MM.1S (cell line): ENCODE data around the gene PRSS3.
"Not testable (repeated sequence)": the region's sequence is repeated elsewhere in the genome, so short reads cannot be mapped to it uniquely, and the experiment has no call there.

ENCODE experiments used
- DNase-seq: peaks from one replicate; pipeline ENCODE4 v3.0.0-alpha.2; 2015
- H2AFZ ChIP-seq: fragments of 300-600 bp; sonication (generic); 2 replicates; pipeline ENCODE4 v1.6.0; 2016; ENCODE audit warnings: antibody characterized with exemption, low read length
- H3F3A ChIP-seq: fragments of 300-600 bp; sonication (generic); 2 replicates; pipeline ENCODE4 v1.6.1; 2016; ENCODE audit warnings: mild to moderate bottlenecking, antibody characterized with exemption, low read length, moderate library complexity, mixed read lengths; ENCODE audit not compliant: insufficient read depth
- H3K27ac ChIP-seq: fragments of 300-600 bp; sonication (generic); 2 replicates; pipeline ENCODE4 v1.5.1; 2016; ENCODE audit warnings: mild to moderate bottlenecking, low read length
- H3K27me3 ChIP-seq: fragments of 300-600 bp; sonication (generic); replicated peaks from 2 replicates; pipeline ENCODE4 v1.6.0; 2016; ENCODE audit warnings: low read length; ENCODE audit not compliant: insufficient read depth
- H3K36me3 ChIP-seq: fragments of 300-600 bp; sonication (generic); replicated peaks from 2 replicates; pipeline ENCODE4 v1.6.1; 2016; ENCODE audit warnings: mild to moderate bottlenecking, low read length, mixed read lengths; ENCODE audit not compliant: insufficient read depth
- H3K4me1 ChIP-seq: fragments of 300-600 bp; sonication (generic); 2 replicates; pipeline ENCODE4 v1.6.1; 2016; ENCODE audit warnings: low read length, mixed read lengths
- H3K4me2 ChIP-seq: fragments of 300-600 bp; sonication (generic); 2 replicates; pipeline ENCODE4 v1.6.0; 2016; ENCODE audit warnings: low read depth, low read length
- H3K4me3 ChIP-seq: fragments of 300-600 bp; sonication (generic); 2 replicates; pipeline ENCODE4 v1.5.1; 2016; ENCODE audit warnings: low read length, mixed read lengths
- H3K79me2 ChIP-seq: fragments of 300-600 bp; sonication (generic); 2 replicates; pipeline ENCODE4 v1.6.1; 2016; ENCODE audit warnings: mixed run types, low read length, mixed read lengths
- H3K9ac ChIP-seq: fragments of 300-600 bp; sonication (generic); 2 replicates; pipeline ENCODE4 v1.6.1; 2016; ENCODE audit warnings: low read length, mixed read lengths
- H3K9me2 ChIP-seq: fragments of 300-600 bp; sonication (generic); replicated peaks from 2 replicates; pipeline ENCODE4 v1.6.1; 2016; ENCODE audit warnings: mild to moderate bottlenecking, low read length, mixed read lengths; ENCODE audit not compliant: insufficient read depth
- H3K9me3 ChIP-seq: fragments of 300-600 bp; sonication (generic); replicated peaks from 2 replicates; pipeline ENCODE4 v1.6.1; 2016; ENCODE audit warnings: mild to moderate bottlenecking, low read length, mixed read lengths; ENCODE audit not compliant: insufficient read depth
- H4K20me1 ChIP-seq: fragments of 300-600 bp; sonication (generic); 2 replicates; pipeline ENCODE4 v1.6.1; 2016; ENCODE audit warnings: mild to moderate bottlenecking, low read length, moderate library complexity, mixed read lengths; ENCODE audit not compliant: insufficient read depth
- EZH2 ChIP-seq: fragments of 300-600 bp; sonication (generic); optimal IDR thresholded peaks from 2 replicates; pipeline ENCODE3; 2017; ENCODE audit warnings: low read depth, mild to moderate bottlenecking, antibody characterized with exemption, low read length, mixed read lengths
- EZH2phosphoT487 ChIP-seq: fragments of 300-600 bp; sonication (generic); IDR thresholded peaks from 2 replicates; pipeline ENCODE4 v1.6.1; 2018; ENCODE audit warnings: antibody characterized with exemption, low read length
- TF ChIP-seq, protein P1 (sequence below): fragments of 300-600 bp; sonication (generic); IDR thresholded peaks from 2 replicates; pipeline ENCODE4 v1.5.1; 2016; ENCODE audit warnings: antibody characterized with exemption, low read length, mixed read lengths

PRSS3 gene

DNA sequence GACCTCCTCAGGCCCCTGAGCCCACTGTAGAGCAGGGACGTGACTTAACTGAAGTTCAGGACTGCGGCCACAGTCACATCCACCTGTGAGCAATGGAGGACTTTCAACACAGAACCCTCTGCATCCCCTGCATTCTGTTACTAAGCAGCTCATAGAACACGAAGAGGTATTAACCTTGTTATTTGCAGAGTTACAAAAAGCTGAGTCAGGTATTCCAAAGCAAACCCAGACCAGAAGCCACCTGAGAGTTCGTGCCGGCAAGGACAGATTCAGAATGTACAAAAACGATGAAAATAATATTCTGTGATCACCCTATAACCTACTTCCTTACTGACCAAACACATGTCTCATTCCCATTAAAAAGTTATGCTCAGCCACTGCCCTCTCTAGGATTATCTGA, 33.0 kb upstream of the PRSS3 start:
- Histone ChIP-seq H3K27ac (no peak overlapping the region), H3K36me3 (no peaks in the 10 kb centered on the region), H3K79me2 (no peaks in the 10 kb centered on the region), H3K27me3 (no peaks in the 10 kb centered on the region), H3K4me2 (no peak overlapping the region), H3K9me3 (no peaks in the 10 kb centered on the region), H4K20me1 (no peaks in the 10 kb centered on the region), H2AFZ (no peak overlapping the region), H3K4me1 (no peaks in the 10 kb centered on the region), H3K4me3 (no peak overlapping the region), H3K9ac (no peak overlapping the region), H3K9me2 (no peaks in the 10 kb centered on the region), H3F3A (no peaks in the 10 kb centered on the region)
- TF ChIP-seq EZH2phosphoT487 (no peak), EZH2 (no peak)
- TF ChIP-seq, protein P1, sequence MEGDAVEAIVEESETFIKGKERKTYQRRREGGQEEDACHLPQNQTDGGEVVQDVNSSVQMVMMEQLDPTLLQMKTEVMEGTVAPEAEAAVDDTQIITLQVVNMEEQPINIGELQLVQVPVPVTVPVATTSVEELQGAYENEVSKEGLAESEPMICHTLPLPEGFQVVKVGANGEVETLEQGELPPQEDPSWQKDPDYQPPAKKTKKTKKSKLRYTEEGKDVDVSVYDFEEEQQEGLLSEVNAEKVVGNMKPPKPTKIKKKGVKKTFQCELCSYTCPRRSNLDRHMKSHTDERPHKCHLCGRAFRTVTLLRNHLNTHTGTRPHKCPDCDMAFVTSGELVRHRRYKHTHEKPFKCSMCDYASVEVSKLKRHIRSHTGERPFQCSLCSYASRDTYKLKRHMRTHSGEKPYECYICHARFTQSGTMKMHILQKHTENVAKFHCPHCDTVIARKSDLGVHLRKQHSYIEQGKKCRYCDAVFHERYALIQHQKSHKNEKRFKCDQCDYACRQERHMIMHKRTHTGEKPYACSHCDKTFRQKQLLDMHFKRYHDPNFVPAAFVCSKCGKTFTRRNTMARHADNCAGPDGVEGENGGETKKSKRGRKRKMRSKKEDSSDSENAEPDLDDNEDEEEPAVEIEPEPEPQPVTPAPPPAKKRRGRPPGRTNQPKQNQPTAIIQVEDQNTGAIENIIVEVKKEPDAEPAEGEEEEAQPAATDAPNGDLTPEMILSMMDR = no peak
- DNase-seq = no peak

DNA sequence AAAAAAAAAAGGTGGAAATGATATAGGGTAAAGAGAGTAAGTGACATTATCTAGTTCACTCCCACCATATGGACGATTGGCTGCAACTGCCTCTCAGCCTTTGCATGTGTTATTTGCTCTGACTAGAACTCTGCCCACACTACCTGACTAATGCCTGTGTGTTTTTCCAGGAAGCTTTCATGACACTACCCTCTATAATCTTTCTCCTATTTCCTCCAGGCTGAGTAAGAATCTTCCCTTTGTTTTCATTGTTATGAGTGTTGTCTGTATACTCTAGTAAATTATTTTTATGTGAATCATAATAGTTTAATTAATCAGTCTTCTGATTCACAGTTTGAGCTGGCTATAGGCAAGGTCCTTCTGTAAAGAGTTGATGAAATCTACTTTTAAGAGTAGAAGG, 31.7 kb upstream of the PRSS3 start:
- not testable (repeated sequence) for DNase-seq, H3K27ac ChIP-seq, H3K9me2 ChIP-seq, H3K4me2 ChIP-seq, H3K9ac ChIP-seq, H3K4me1 ChIP-seq, H4K20me1 ChIP-seq, H3K27me3 ChIP-seq, H2AFZ ChIP-seq, H3K36me3 ChIP-seq, H3K4me3 ChIP-seq, H3K9me3 ChIP-seq, H3K79me2 ChIP-seq, H3F3A ChIP-seq

DNA sequence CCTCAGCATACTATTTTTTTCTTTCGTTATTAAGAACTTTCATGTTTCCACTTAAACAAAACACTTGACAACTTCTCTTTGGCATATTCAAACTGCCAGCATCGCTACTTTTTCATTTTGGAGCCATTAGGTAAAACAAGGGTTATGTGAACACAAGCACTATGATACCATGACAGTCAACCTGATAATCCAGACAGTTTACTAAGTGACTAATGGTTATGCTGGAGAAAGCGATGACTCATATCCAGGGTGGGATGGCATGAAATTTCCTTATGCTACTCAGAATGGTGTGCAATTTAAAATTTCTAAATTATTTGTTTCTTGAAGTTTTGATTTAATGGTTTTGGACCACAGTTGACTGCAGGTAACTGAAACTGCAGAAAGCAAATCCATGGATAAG, 29.9 kb upstream of the PRSS3 start:
- H3K4me2 ChIP-seq = no peak overlapping the region
- H3F3A ChIP-seq = no peaks in the 10 kb centered on the region
- H2AFZ ChIP-seq = no peak overlapping the region
- no peaks in the 10 kb centered on the region for H3K9me2 ChIP-seq
- TF ChIP-seq EZH2phosphoT487 = no peak
- TF ChIP-seq, protein P1 = no peak
- TF ChIP-seq EZH2 = no peak
- no peak overlapping the region for H3K27ac ChIP-seq
- H3K27me3 ChIP-seq = no peaks in the 10 kb centered on the region
- no peaks in the 10 kb centered on the region for H3K9me3 ChIP-seq
- H3K9ac ChIP-seq = no peak overlapping the region
- H3K4me3 ChIP-seq = no peak overlapping the region
- no peaks in the 10 kb centered on the region for H3K4me1 ChIP-seq
- H3K36me3 ChIP-seq = no peaks in the 10 kb centered on the region
- H3K79me2 ChIP-seq = no peaks in the 10 kb centered on the region
- no peak for DNase-seq
- H4K20me1 ChIP-seq = no peaks in the 10 kb centered on the region

DNA sequence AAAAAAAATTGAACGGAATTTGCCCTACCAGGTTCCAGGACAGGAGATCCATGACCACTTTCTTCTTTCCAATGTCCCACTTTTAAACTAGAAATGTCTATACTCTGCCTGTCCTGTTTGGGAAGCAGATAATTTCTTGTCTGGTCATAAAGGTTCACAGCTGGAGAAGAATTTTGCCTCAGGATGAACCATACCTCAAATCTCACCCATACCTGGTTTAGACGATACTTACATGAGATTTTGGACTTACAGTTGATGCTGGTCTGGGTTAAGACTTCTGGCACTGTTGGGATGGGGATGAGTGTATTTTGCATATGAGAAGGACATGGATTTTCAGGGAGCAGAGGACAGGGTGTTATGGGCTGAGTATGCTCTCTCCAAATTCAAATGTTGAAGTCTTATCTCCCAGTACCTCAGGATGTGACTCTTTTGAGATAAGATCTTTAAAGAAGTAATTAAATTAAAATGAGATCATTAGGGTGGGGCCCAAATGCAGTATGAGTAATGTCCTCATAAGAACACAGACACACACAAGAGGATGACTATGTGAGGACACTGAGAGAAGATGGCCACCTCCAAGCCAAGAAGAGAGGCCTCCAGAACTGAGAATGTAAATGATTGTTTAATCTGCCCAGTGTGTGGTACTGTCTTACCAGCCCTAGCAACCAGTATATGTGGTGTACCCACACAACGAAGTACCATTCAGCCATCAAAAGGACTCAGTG, 25.0 kb upstream of the PRSS3 start:
- not testable (repeated sequence) for H3K27ac ChIP-seq, H3K4me2 ChIP-seq, H3K36me3 ChIP-seq, H3K27me3 ChIP-seq, H2AFZ ChIP-seq, H3K9ac ChIP-seq, H3K4me3 ChIP-seq, H3K4me1 ChIP-seq, H3K9me2 ChIP-seq, H3K79me2 ChIP-seq, H3K9me3 ChIP-seq, DNase-seq, H3F3A ChIP-seq, H4K20me1 ChIP-seq

DNA sequence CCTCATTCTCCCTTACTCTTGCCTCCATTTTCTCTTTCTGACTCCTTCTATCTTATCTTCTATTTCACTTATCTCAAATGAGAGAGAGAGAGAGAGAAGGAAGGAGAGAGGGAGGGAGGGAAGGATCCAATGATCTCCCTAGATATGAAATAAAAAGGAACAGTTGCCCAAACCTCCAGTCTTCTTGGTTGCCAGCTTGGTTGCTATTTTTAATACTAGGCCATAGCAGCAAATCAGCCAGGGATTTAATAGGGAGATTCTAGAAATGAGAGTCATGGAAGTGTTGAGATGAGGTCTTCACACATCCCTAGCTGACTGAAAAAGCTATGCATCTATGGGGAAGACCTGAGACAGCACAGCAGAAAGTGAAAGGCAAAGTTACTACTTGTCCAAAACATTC, 22.2 kb upstream of the PRSS3 start:
- H3K9me2 ChIP-seq, H3K79me2 ChIP-seq, DNase-seq, H3K27me3 ChIP-seq, H3K9ac ChIP-seq, H4K20me1 ChIP-seq, H2AFZ ChIP-seq, H3K4me2 ChIP-seq, H3F3A ChIP-seq, H3K4me1 ChIP-seq, H3K4me3 ChIP-seq, H3K36me3 ChIP-seq, H3K9me3 ChIP-seq, H3K27ac ChIP-seq: not testable (repeated sequence)

DNA sequence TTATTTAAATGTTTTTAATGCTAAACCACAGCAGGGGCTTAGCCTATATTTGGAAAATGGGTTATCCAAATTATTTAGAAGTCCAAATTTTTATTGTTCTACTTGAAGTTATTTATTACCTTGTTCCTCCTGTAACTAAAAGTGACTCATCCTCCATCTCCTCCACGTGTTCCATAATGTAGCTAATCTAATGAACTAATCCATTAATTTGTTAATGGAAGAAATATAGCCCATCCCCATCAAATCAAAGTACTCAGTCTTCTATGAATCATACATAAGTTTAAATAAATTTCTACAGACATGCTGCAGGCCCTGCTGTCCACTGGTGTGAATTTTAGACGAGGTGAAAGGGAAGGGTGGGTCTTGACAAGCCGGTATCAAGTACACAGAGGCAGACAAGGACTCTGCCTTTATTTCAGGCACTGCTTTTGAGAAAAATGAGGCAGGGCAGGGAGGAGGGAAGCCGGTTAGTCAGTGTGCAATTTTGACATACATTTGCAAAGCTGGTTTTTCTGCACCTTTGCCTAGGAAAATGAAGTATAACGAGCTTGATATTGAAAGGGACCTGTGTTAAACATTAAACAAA, 21.2 kb upstream of the PRSS3 start:
- not testable (repeated sequence) for H2AFZ ChIP-seq, H3K27me3 ChIP-seq, H3K27ac ChIP-seq, H3K4me2 ChIP-seq, H3K36me3 ChIP-seq, H3K9ac ChIP-seq, H3K4me3 ChIP-seq, H3K9me2 ChIP-seq, H3F3A ChIP-seq, H3K9me3 ChIP-seq, DNase-seq, H4K20me1 ChIP-seq, H3K4me1 ChIP-seq, H3K79me2 ChIP-seq
